A549 (cell line): ENCODE measurements around the gene PRKAG2. TPM values are rescaled to one million over a fixed set of nuclear protein-coding genes. Genes with fewer than 3 reads are reported as not detected.
A peak's percentile ranks its signal among the peaks of the same experiment; 100 is the strongest.

Source experiments
- ATAC-seq, 2 experiments: fragments of 200-7000 bp in 1 of 2; fragments of >200 bp in 1 of 2; cut with Nextera tagmentation in 1 of 2; cut with Tn5 transposase in 1 of 2; 3 replicates each; pipeline versions ENCODE4 v1.8.0 to v1.9.1; 2018 to 2020; ENCODE audit warnings: mild to moderate bottlenecking in 1 of 2, moderate library complexity in 1 of 2
- CTCF ChIA-PET: fragments of 300-600 bp; sonication (Branson Sonifier 250); formaldehyde crosslinking; extraction: SDS; loops from one replicate; lab custom pipeline; 2021; ENCODE audit warnings: antibody characterized with exemption, inconsistent platforms; lab: Yijun Ruan, JAX
- POLR2A ChIA-PET: fragments of 350-600 bp; formaldehyde crosslinking; extraction: SDS; loops from one replicate; lab custom pipeline; 2021; ENCODE audit warnings: antibody characterized with exemption, inconsistent platforms; lab: Yijun Ruan, JAX
- DNase-seq, 2 experiments: peaks; one replicate each; pipeline versions ENCODE4 v3.0.0 to v3.0.0-alpha.2; 2011 to 2016; ENCODE audit warnings: low read depth in 1 of 2, low spot score in 1 of 2
- FAIRE-seq: peaks from 2 replicates; lab custom pipeline; 2011; peaks lifted over from hg19 to GRCh38; lab: Jason Lieb, UNC
- H3K27ac ChIP-seq, 2 experiments: fragments of >200 bp; sonication (Bioruptor Twin); formaldehyde crosslinking; 3 replicates each; pipeline ENCODE4 v1.5.1; 2016 to 2017
- H3K4me1 ChIP-seq: fragments of >200 bp; sonication (Bioruptor Twin); formaldehyde crosslinking; 3 replicates; pipeline ENCODE4 v1.6.1; 2016
- H3K4me2 ChIP-seq: fragments of >200 bp; sonication (Bioruptor Twin); formaldehyde crosslinking; 3 replicates; pipeline ENCODE4 v1.6.1; 2016
- H3K4me3 ChIP-seq: fragments of >200 bp; sonication (Bioruptor Twin); formaldehyde crosslinking; 3 replicates; pipeline ENCODE4 v1.5.1; 2016
- H3K9me3 ChIP-seq: fragments of >200 bp; sonication (Bioruptor Twin); formaldehyde crosslinking; 3 replicates; pipeline ENCODE4 v1.6.1; 2016
- BHLHE40 ChIP-seq: IDR thresholded peaks from 2 replicates; pipeline ENCODE4 v1.6.1; 2012; ENCODE audit warnings: low read depth, low read length, inconsistent platforms
- CBX2 ChIP-seq: fragments of 200-600 bp; sonication (generic); IDR thresholded peaks from 2 replicates; pipeline ENCODE4 v1.6.1; 2016; ENCODE audit warnings: low read depth, mild to moderate bottlenecking, borderline replicate concordance
- CEBPB ChIP-seq, 2 experiments: fragments of >200 bp in 1 of 2; sonication (Bioruptor Twin) in 1 of 2; formaldehyde crosslinking in 1 of 2; IDR thresholded peaks; 2 replicates each; pipeline ENCODE4 v1.6.1; 2012 to 2016
- CHD2 ChIP-seq: fragments of 150-350 bp; IDR thresholded peaks from 2 replicates; pipeline ENCODE4 v1.6.1; 2014; ENCODE audit warnings: low read length; ENCODE audit not compliant: partially characterized antibody
- CHD4 ChIP-seq: fragments of 200-600 bp; sonication (generic); IDR thresholded peaks from 2 replicates; pipeline ENCODE4 v1.6.1; 2016; ENCODE audit warnings: antibody characterized with exemption, mild to moderate bottlenecking, borderline replicate concordance
- E2F6 ChIP-seq: IDR thresholded peaks from 2 replicates; pipeline ENCODE4 v1.6.1; 2012; ENCODE audit warnings: low read depth, borderline replicate concordance
- EP300 ChIP-seq, 2 experiments: fragments of >200 bp; sonication (Bioruptor Twin); formaldehyde crosslinking; IDR thresholded peaks; 2 replicates in 1 of 2; 3 replicates in 1 of 2; pipeline ENCODE4 v1.6.1; 2016 to 2017
- FOSL2 ChIP-seq, 2 experiments: fragments of 450-650 bp in 1 of 2; fragments of >200 bp in 1 of 2; sonication (Bioruptor Twin) in 1 of 2; formaldehyde crosslinking; IDR thresholded peaks; 2 replicates each; pipeline versions ENCODE4 v1.5.0 to v1.6.1; 2016 to 2020; ENCODE audit warnings: mild to moderate bottlenecking in 1 of 2, moderate library complexity in 1 of 2
- FOXS1 ChIP-seq: fragments of 250-450 bp; sonication (Bioruptor Pico); IDR thresholded peaks from 2 replicates; pipeline ENCODE4 v1.5.0; 2020; ENCODE audit warnings: mild to moderate bottlenecking, moderate library complexity
- HES2 ChIP-seq: fragments of >200 bp; sonication (Bioruptor Twin); formaldehyde crosslinking; IDR thresholded peaks from 2 replicates; pipeline ENCODE4 v1.6.1; 2016
- HEYL ChIP-seq: fragments of 250-450 bp; sonication (Bioruptor Pico); IDR thresholded peaks from 2 replicates; pipeline ENCODE4 v1.8.0; 2021; ENCODE audit warnings: mild to moderate bottlenecking, moderate library complexity
- HOXB13 ChIP-seq: fragments of 250-450 bp; sonication (Bioruptor Pico); IDR thresholded peaks from 2 replicates; pipeline ENCODE4 v1.5.0; 2020; ENCODE audit warnings: low read depth, mild to moderate bottlenecking, moderate library complexity
- JUN ChIP-seq, 2 experiments: fragments of >200 bp; sonication (Bioruptor Twin); formaldehyde crosslinking; IDR thresholded peaks; 2 replicates in 1 of 2; 3 replicates in 1 of 2; pipeline ENCODE4 v1.6.1; 2016 to 2017
- KDM5A ChIP-seq: fragments of 200-600 bp; sonication (generic); IDR thresholded peaks from 2 replicates; pipeline ENCODE4 v1.6.1; 2016; ENCODE audit warnings: antibody characterized with exemption, mild to moderate bottlenecking
- MAFK ChIP-seq: fragments of 450-650 bp; IDR thresholded peaks from 2 replicates; pipeline ENCODE4 v1.6.1; 2014; ENCODE audit not compliant: partially characterized antibody
- MAZ ChIP-seq: fragments of 150-350 bp; IDR thresholded peaks from 2 replicates; pipeline ENCODE4 v1.6.1; 2014; ENCODE audit warnings: antibody characterized with exemption, low read depth, low read length, borderline replicate concordance
- NFE2L2 ChIP-seq: fragments of 150-350 bp; conservative IDR thresholded peaks from 2 replicates; pipeline ENCODE4 v1.6.1; 2014; ENCODE audit warnings: low read length
- NPAS2 ChIP-seq: fragments of 250-450 bp; sonication (Bioruptor Pico); IDR thresholded peaks from 2 replicates; pipeline ENCODE4 v1.8.0; 2022; ENCODE audit warnings: mild to moderate bottlenecking, moderate library complexity, borderline replicate concordance
- POLR2A ChIP-seq: IDR thresholded peaks from 2 replicates; pipeline ENCODE4 v1.6.1; 2012; ENCODE audit warnings: mild to moderate bottlenecking, low read length
- RNF2 ChIP-seq: fragments of 200-600 bp; sonication (generic); IDR thresholded peaks from 2 replicates; pipeline ENCODE4 v1.6.1; 2016; ENCODE audit warnings: low read depth, mild to moderate bottlenecking, antibody characterized with exemption, moderate library complexity, borderline replicate concordance
- SREBF2 ChIP-seq: fragments of 450-650 bp; IDR thresholded peaks from 2 replicates; pipeline ENCODE4 v1.6.1; 2014; ENCODE audit warnings: mild to moderate bottlenecking, moderate library complexity
- TFCP2L1 ChIP-seq: fragments of 250-450 bp; sonication (Bioruptor Pico); IDR thresholded peaks from 2 replicates; pipeline ENCODE4 v1.5.0; 2021; ENCODE audit warnings: mild to moderate bottlenecking
- ZSCAN20 ChIP-seq: fragments of 250-450 bp; sonication (Bioruptor Pico); IDR thresholded peaks from 2 replicates; pipeline ENCODE4 v1.8.0; 2022; ENCODE audit warnings: mild to moderate bottlenecking, moderate library complexity
- WGBS: methylation state at CpG from one replicate; pipeline ENCODE4 v1.1.6; 2017; ENCODE audit errors: missing lambda C conversion rate; 5-methylcytosine and 5-hydroxymethylcytosine counted together
- polyA plus RNA-seq, 4 experiments: library from polyadenylated mRNA; depleted of rRNA in 3 of 4; stranded (reverse); fragments of >200 nt; fragmentation: RNase III in 1 of 4; extraction: RNeasy Plus Mini Kit Qiagen cat#74134 plus additional on column Dnase treatment in 1 of 4; gene quantifications; 2 replicates in 3 of 4; 3 replicates in 1 of 4; pipeline ENCODE4 v1.2.3, GENCODE V29; 2011 to 2017
- TF ChIP-seq, protein P1 (sequence below): fragments of >200 bp; sonication (Bioruptor Twin); formaldehyde crosslinking; IDR thresholded peaks from 3 replicates; pipeline ENCODE4 v1.6.1; 2016
- TF ChIP-seq, protein P2 (sequence below): fragments of 450-650 bp; IDR thresholded peaks from 2 replicates; pipeline ENCODE4 v1.6.1; 2014; ENCODE audit warnings: antibody characterized with exemption

Gene PRKAG2
- polyA plus RNA-seq, 2 of the 4 experiments (the other 2 are of a cell fraction): 26.5 to 31.7 TPM

- Histone ChIP-seq H3K9me3 (no peaks in the 10 kb centered on the region), H3K4me1 (peaks cover 33% of the 10 kb centered on the region), H3K4me3 (no peak overlapping the region), H3K27ac (peak overlapping the region in 1 of 2 experiments; percentile 58; a peak in 2 of 6 replicates), H3K4me2 (peak overlapping the region; percentile 32)
- FAIRE-seq (no peak), ATAC-seq (peak in 1 of 2 experiments; percentile 54; a peak in 3 of 6 replicates), DNase-seq (no peak)
- no peak for TF ChIP-seq BHLHE40
- no peak for TF ChIP-seq HEYL
- TF ChIP-seq TFCP2L1: no peak
- no peak for TF ChIP-seq EP300 (IDR thresholded peaks at IDR 0.05)
- TF ChIP-seq CBX2: no peak
- TF ChIP-seq SREBF2: no peak
- TF ChIP-seq RNF2: no peak
- TF ChIP-seq POLR2A: no peak
- TF ChIP-seq FOXS1 (CRISPR knock-in tag): no peak
- ChIA-PET POLR2A (no interaction called here), CTCF (interaction anchor here (1.4 to 2.0 kb wide), 4 partner anchors 9 to 99 kb away, joined by 3 to 9 read pairs (median 6); no protein-coding TSS in a partner anchor)
- 42% methylated on average over 5 of the region's 5 CpGs for WGBS
These were observed 216.8 kb downstream of the PRKAG2 start for GRCh38 chr7:151660141-151660540.

GRCh38 chr7:151659219-151659618, 217.7 kb downstream of the PRKAG2 start:
- CTCF ChIA-PET: interaction anchor here (0.8 to 1.8 kb wide), 3 partner anchors 8 to 100 kb away, joined by 3 to 8 read pairs (median 3); no protein-coding TSS in a partner anchor
- POLR2A ChIA-PET: no interaction called here

GRCh38 chr7:151658778-151659177, 218.1 kb downstream of the PRKAG2 start:
- peak overlapping the region; percentile 3 to 58; a peak in 2 of 6 replicates for H3K27ac ChIP-seq
- peak overlapping the region; percentile 46 for H3K4me2 ChIP-seq
- WGBS: 79% methylated on average over 1 of the region's 1 CpG
- DNase-seq: no peak
- ChIA-PET CTCF (interaction anchor here (0.8 to 1.4 kb wide), 2 partner anchors 8 to 27 kb away, joined by 3 read pairs; no protein-coding TSS in a partner anchor), POLR2A (no interaction called here)
- peaks cover 42% of the 10 kb centered on the region for H3K4me1 ChIP-seq
- ATAC-seq: peak in 1 of 2 experiments; percentile 62; a peak in 2 of 6 replicates
- no peak for TF ChIP-seq ZSCAN20 (CRISPR knock-in tag)
- TF ChIP-seq POLR2A: no peak
- no peak for TF ChIP-seq FOSL2 (IDR thresholded peaks at IDR 0.05)
- no peak for TF ChIP-seq FOSL2 (CRISPR knock-in tag; IDR thresholded peaks at IDR 0.05)
- no peak for TF ChIP-seq RNF2
- TF ChIP-seq, protein P1, sequence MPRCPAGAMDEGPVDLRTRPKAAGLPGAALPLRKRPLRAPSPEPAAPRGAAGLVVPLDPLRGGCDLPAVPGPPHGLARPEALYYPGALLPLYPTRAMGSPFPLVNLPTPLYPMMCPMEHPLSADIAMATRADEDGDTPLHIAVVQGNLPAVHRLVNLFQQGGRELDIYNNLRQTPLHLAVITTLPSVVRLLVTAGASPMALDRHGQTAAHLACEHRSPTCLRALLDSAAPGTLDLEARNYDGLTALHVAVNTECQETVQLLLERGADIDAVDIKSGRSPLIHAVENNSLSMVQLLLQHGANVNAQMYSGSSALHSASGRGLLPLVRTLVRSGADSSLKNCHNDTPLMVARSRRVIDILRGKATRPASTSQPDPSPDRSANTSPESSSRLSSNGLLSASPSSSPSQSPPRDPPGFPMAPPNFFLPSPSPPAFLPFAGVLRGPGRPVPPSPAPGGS: no peak
- TF ChIP-seq, protein P2, sequence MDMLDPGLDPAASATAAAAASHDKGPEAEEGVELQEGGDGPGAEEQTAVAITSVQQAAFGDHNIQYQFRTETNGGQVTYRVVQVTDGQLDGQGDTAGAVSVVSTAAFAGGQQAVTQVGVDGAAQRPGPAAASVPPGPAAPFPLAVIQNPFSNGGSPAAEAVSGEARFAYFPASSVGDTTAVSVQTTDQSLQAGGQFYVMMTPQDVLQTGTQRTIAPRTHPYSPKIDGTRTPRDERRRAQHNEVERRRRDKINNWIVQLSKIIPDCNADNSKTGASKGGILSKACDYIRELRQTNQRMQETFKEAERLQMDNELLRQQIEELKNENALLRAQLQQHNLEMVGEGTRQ: no peak
- TF ChIP-seq HES2: no peak
- TF ChIP-seq CEBPB (IDR thresholded peaks at IDR 0.05): no peak
- TF ChIP-seq NFE2L2: no peak
- no peak for TF ChIP-seq NPAS2 (CRISPR knock-in tag)
- no peak for TF ChIP-seq JUN (IDR thresholded peaks at IDR 0.05)
- TF ChIP-seq KDM5A: no peak
- TF ChIP-seq CHD4: no peak
- TF ChIP-seq CHD2: no peak
- no peak for TF ChIP-seq HOXB13 (CRISPR knock-in tag)
- TF ChIP-seq MAZ: no peak
- no peak for FAIRE-seq
- no peak overlapping the region for H3K4me3 ChIP-seq
- H3K9me3 ChIP-seq: no peaks in the 10 kb centered on the region

More at GRCh38 chr7:151659219-151659618, 217.7 kb downstream of the PRKAG2 start:
- Histone ChIP-seq H3K9me3 (no peaks in the 10 kb centered on the region), H3K27ac (peak overlapping the region in 1 of 2 experiments; percentile 58; a peak in 3 of 6 replicates), H3K4me2 (peak overlapping the region; percentile 46), H3K4me3 (no peak overlapping the region), H3K4me1 (peaks cover 38% of the 10 kb centered on the region)
- no peak for DNase-seq
- WGBS: 70% methylated on average over 4 of the region's 4 CpGs
- TF ChIP-seq E2F6: no peak
- TF ChIP-seq MAFK: peak; percentile 51
- ATAC-seq: no peak; a peak in 1 of 6 replicates
- no peak for FAIRE-seq
